CD14-positive monocyte (primary cell): Measurements from ENCODE around the gene MYOZ2. TPM values are rescaled to one million over a fixed set of nuclear protein-coding genes. Genes with fewer than 3 reads are reported as not detected.

Experiments used
- DNase-seq, 3 donors: peaks; one replicate each; pipeline ENCODE4 v3.0.0-alpha.2; 2011 to 2022
- H2AFZ ChIP-seq: 2 replicates; pipeline ENCODE4 v1.6.0; 2012; ENCODE audit warnings: mild to moderate bottlenecking, low read depth, low read length, inconsistent platforms; ENCODE audit not compliant: insufficient read depth, poor library complexity, severe bottlenecking
- H3K27ac ChIP-seq, 2 donors: 1 replicate in 1 of 2; 2 replicates in 1 of 2; pipeline ENCODE4 v1.5.1; 2012 to 2013; ENCODE audit warnings: low read length in 2 of 2, control low read depth in 1 of 2, inconsistent platforms in 1 of 2, low read depth in 1 of 2, mild to moderate bottlenecking in 1 of 2
- H3K27me3 ChIP-seq, 2 donors: one replicate each; pipeline versions ENCODE4 v1.6.0 to v1.6.1; 2011 to 2013; ENCODE audit warnings: low read length in 2 of 2; ENCODE audit not compliant: control insufficient read depth in 2 of 2, insufficient read depth in 2 of 2
- H3K36me3 ChIP-seq, 2 donors: replicated peaks in 1 of 2; 1 replicate in 1 of 2; 2 replicates in 1 of 2; pipeline versions ENCODE4 v1.5.1 to v1.6.1; 2012 to 2013; ENCODE audit warnings: low read length in 2 of 2, control low read depth in 1 of 2, inconsistent platforms in 1 of 2, mild to moderate bottlenecking in 1 of 2; ENCODE audit not compliant: insufficient read depth in 2 of 2, control insufficient read depth in 1 of 2
- H3K4me1 ChIP-seq, 2 donors: 1 replicate in 1 of 2; 2 replicates in 1 of 2; pipeline versions ENCODE4 v1.5.1 to v1.6.1; 2012 to 2013; ENCODE audit warnings: low read length in 2 of 2, control low read depth in 1 of 2, inconsistent platforms in 1 of 2, mild to moderate bottlenecking in 1 of 2, moderate library complexity in 1 of 2; ENCODE audit not compliant: insufficient read depth in 2 of 2, control insufficient read depth in 1 of 2
- H3K4me2 ChIP-seq: replicated peaks from 2 replicates; pipeline ENCODE3; 2012; ENCODE audit warnings: low read length, moderate library complexity, mild to moderate bottlenecking; ENCODE audit not compliant: poor library complexity, severe bottlenecking; ENCODE audit errors: extremely low read depth
- H3K4me3 ChIP-seq, 3 experiments: fragments of 200-600 bp in 1 of 3; sonication (generic) in 1 of 3; replicated peaks in 1 of 3; 1 replicate in 2 of 3; 2 replicates in 1 of 3; pipeline ENCODE4 v1.5.1; 2011 to 2013; ENCODE audit warnings: low read length in 3 of 3, mild to moderate bottlenecking in 3 of 3, control low read depth in 2 of 3, low read depth in 2 of 3, inconsistent platforms in 1 of 3, moderate library complexity in 1 of 3
- H3K79me2 ChIP-seq: 2 replicates; pipeline ENCODE4 v1.6.0; 2012; ENCODE audit warnings: mild to moderate bottlenecking, control low read depth, inconsistent platforms, low read length, moderate library complexity; ENCODE audit not compliant: insufficient read depth
- H3K9ac ChIP-seq: 2 replicates; pipeline ENCODE4 v1.6.0; 2017; ENCODE audit warnings: low read length, mild to moderate bottlenecking; ENCODE audit not compliant: insufficient read depth, poor library complexity, severe bottlenecking
- H3K9me3 ChIP-seq, 2 donors: replicated peaks in 1 of 2; 1 replicate in 1 of 2; 2 replicates in 1 of 2; pipeline versions ENCODE4 v1.5.1 to v1.6.1; 2012 to 2013; ENCODE audit warnings: low read length in 2 of 2, control low read depth in 1 of 2; ENCODE audit not compliant: control insufficient read depth in 1 of 2, insufficient read depth in 1 of 2
- H4K20me1 ChIP-seq: 2 replicates; pipeline ENCODE4 v1.6.0; 2012; ENCODE audit warnings: mild to moderate bottlenecking, low read length, control low read depth, moderate library complexity; ENCODE audit not compliant: insufficient read depth
- H3K27ac Mint-ChIP-seq, 7 donors: one replicate each; pipeline ENCODE4 v1.8.0; 2020; ENCODE audit warnings: mild to moderate bottlenecking in 7 of 7, mixed read lengths in 7 of 7, moderate library complexity in 6 of 7, inconsistent platforms in 2 of 7
- H3K27me3 Mint-ChIP-seq, 3 donors: one replicate each; pipeline ENCODE4 v1.8.0; 2021 to 2022; ENCODE audit warnings: low read depth in 3 of 3, mild to moderate bottlenecking in 3 of 3, mixed read lengths in 3 of 3, moderate library complexity in 3 of 3, inconsistent platforms in 1 of 3
- H3K36me3 Mint-ChIP-seq, 2 donors: one replicate each; pipeline ENCODE4 v1.8.0; 2020; ENCODE audit warnings: mixed read lengths in 2 of 2, inconsistent platforms in 1 of 2, mild to moderate bottlenecking in 1 of 2
- H3K4me1 Mint-ChIP-seq: one replicate; pipeline ENCODE4 v1.8.0; 2020; ENCODE audit warnings: mild to moderate bottlenecking, mixed read lengths
- H3K4me3 Mint-ChIP-seq, 2 donors: one replicate each; pipeline ENCODE4 v1.8.0; 2020; ENCODE audit warnings: mild to moderate bottlenecking in 2 of 2, mixed read lengths in 2 of 2, moderate library complexity in 1 of 2
- H3K9me3 Mint-ChIP-seq, 7 donors: one replicate each; pipeline ENCODE4 v1.8.0; 2020 to 2022; ENCODE audit warnings: mixed read lengths in 7 of 7, mild to moderate bottlenecking in 6 of 7, moderate library complexity in 6 of 7, inconsistent platforms in 2 of 7
- WGBS: methylation state at CpG from one replicate; pipeline ENCODE4 v1.1.5; 2013; ENCODE audit warnings: missing lambda C conversion rate; ENCODE audit not compliant: insufficient coverage; 5-methylcytosine and 5-hydroxymethylcytosine counted together
- intact Hi-C, 2 donors: fragments of 100-400 bp; cut with micrococcal nuclease; formaldehyde crosslinking; loops; one replicate each; pipeline versions ENCODE4 v1.15.0 to v1.15.1; 2023
- polyA plus RNA-seq, 3 donors: library from polyadenylated mRNA; depleted of rRNA in 1 of 3; unstranded in 2 of 3; stranded (reverse) in 1 of 3; fragments of 300-500 nt in 2 of 3; fragments of >200 nt in 1 of 3; fragmentation: Illumina TruSeq in 2 of 3; gene quantifications; 1 replicate in 2 of 3; 2 replicates in 1 of 3; pipeline ENCODE4 v1.2.3, GENCODE V29; 2012 to 2021
- TF ChIP-seq, protein P1 (sequence below): fragments of 200-600 bp; IDR thresholded peaks from one replicate; pipeline ENCODE4 v1.8.0; 2022; ENCODE audit warnings: antibody characterized with exemption, mild to moderate bottlenecking

MYOZ2 gene
- polyA plus RNA-seq, 3 donors, result not detected

DNA sequence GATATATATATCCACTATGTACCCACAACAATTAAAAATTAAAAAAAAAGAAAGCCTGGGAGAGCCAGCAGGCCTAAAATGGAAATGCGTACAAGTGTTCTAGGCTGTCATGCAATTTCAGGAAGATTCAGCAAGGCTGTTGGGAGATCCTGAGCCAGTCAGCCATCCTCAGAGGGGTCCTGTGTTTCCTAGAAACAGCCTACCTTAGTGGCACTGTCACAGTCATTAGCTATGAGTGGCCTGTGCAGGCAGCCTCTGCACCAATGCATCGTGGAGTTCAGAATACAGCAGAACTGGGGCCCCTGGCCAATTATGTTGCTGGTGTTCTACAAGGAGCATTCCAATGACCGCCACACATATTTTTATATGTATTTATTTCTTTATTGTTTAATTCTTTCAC lies 55.9 kb downstream of the MYOZ2 start:
- Mint-ChIP-seq H3K9me3 (peaks cover 0 to 2% (median 0%) of the 10 kb centered on the region in 7 donors), H3K27me3 (no peaks in the 10 kb centered on the region), H3K4me3 (no peak overlapping the region), H3K36me3 (no peaks in the 10 kb centered on the region), H3K4me1 (peaks cover 3% of the 10 kb centered on the region), H3K27ac (no peak overlapping the region)
- no peaks in the 10 kb centered on the region for H3K36me3 ChIP-seq
- no peaks in the 10 kb centered on the region for H4K20me1 ChIP-seq
- H3K4me1 ChIP-seq, result no peaks in the 10 kb centered on the region
- no peak overlapping the region for H2AFZ ChIP-seq
- H3K27ac ChIP-seq, result no peak overlapping the region
- intact Hi-C loops, result no loop called here
- H3K79me2 ChIP-seq, result no peaks in the 10 kb centered on the region
- no peaks in the 10 kb centered on the region for H3K9me3 ChIP-seq
- H3K27me3 ChIP-seq, result no peaks in the 10 kb centered on the region
- WGBS, result 86% methylated on average over 1 of the region's 3 CpGs
- H3K4me2 ChIP-seq, result no peak overlapping the region
- no peak for DNase-seq
- no peak overlapping the region for H3K4me3 ChIP-seq
- no peak overlapping the region for H3K9ac ChIP-seq
- TF ChIP-seq, protein P1, sequence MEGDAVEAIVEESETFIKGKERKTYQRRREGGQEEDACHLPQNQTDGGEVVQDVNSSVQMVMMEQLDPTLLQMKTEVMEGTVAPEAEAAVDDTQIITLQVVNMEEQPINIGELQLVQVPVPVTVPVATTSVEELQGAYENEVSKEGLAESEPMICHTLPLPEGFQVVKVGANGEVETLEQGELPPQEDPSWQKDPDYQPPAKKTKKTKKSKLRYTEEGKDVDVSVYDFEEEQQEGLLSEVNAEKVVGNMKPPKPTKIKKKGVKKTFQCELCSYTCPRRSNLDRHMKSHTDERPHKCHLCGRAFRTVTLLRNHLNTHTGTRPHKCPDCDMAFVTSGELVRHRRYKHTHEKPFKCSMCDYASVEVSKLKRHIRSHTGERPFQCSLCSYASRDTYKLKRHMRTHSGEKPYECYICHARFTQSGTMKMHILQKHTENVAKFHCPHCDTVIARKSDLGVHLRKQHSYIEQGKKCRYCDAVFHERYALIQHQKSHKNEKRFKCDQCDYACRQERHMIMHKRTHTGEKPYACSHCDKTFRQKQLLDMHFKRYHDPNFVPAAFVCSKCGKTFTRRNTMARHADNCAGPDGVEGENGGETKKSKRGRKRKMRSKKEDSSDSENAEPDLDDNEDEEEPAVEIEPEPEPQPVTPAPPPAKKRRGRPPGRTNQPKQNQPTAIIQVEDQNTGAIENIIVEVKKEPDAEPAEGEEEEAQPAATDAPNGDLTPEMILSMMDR, result no peak

DNA sequence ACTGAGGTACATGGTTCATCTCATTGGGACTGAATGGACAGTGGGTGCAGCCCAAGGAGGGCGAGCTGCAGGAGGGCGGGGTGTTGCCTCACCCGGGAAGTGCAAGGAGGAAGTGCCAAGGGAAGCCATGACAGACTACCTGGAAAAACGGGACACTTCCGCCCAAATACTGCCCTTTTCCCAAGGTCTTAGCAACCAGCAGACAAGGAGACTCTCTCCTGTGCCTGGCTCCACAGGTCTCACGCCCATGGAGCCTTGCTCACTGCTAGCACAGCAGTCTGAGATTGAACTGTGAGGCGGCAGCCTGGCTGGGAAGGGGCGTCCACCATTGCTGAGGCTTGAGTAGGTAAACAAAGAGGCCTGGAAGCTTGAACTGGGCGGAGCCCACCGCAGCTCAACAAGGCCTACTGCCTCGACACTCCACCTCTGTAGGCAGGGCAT lies 62.2 kb downstream of the MYOZ2 start:
- Histone ChIP-seq H3K27ac (no peak overlapping the region), H3K9me3 (peaks cover 0 to 5% of the 10 kb centered on the region in 2 donors), H3K4me2 (no peak overlapping the region), H4K20me1 (no peaks in the 10 kb centered on the region), H3K4me3 (no peak overlapping the region), H3K9ac (no peak overlapping the region), H3K27me3 (no peaks in the 10 kb centered on the region), H2AFZ (no peak overlapping the region), H3K4me1 (no peaks in the 10 kb centered on the region), H3K36me3 (no peaks in the 10 kb centered on the region), H3K79me2 (no peaks in the 10 kb centered on the region)
- H3K27me3 Mint-ChIP-seq, result peaks cover 0 to 3% (median 0%) of the 10 kb centered on the region in 3 donors
- no peaks in the 10 kb centered on the region for H3K36me3 Mint-ChIP-seq
- peaks cover 8% of the 10 kb centered on the region for H3K4me1 Mint-ChIP-seq
- TF ChIP-seq, protein P1, result no peak
- no peak for DNase-seq
- intact Hi-C loops, result no loop called here
- H3K9me3 Mint-ChIP-seq, result peaks cover 2 to 13% (median 3%) of the 10 kb centered on the region in 7 donors
- no peak overlapping the region for H3K4me3 Mint-ChIP-seq
- H3K27ac Mint-ChIP-seq, result no peak overlapping the region
- 92% methylated on average over 10 of the region's 11 CpGs for WGBS
